ENCODE results near the gene FIP1L1.
"Not testable (repeated sequence)": the region's sequence is repeated elsewhere in the genome, so short reads cannot be mapped to it uniquely, and the experiment has no call there.

Gene FIP1L1

GRCh38 chr4:53376900-53377299 is 541 bp upstream of the FIP1L1 start:
- no peak for DNase-seq (ENCODE audit: low read depth in 2 of 2)

DNA sequence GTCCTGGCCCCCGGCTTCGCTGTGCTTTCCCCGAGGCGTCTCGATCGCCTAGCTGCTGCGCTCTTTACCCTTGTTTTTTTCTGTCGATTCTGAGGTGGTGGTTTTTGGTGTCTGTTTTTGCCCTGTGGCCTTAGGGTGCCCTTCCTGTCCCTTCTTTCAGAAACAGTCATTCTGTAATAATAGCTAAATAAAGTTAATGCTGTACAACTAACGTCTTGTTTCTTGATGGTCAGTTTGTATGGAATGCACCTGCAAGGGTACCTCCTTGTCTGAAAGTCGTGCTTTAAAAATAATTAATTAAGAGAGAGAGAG is 686 bp downstream of the FIP1L1 start:
- no peak for DNase-seq (ENCODE audit: low read depth in 2 of 2)

- DNase-seq (ENCODE audit: low read depth in 2 of 2): no peak
Observed at GRCh38 chr4:53380221-53380620, 2.8 kb downstream of the FIP1L1 start.

- DNase-seq (ENCODE audit: low read depth in 2 of 2): not testable (repeated sequence)
Observed at GRCh38 chr4:53409479-53409878, 32.0 kb downstream of the FIP1L1 start.

DNA sequence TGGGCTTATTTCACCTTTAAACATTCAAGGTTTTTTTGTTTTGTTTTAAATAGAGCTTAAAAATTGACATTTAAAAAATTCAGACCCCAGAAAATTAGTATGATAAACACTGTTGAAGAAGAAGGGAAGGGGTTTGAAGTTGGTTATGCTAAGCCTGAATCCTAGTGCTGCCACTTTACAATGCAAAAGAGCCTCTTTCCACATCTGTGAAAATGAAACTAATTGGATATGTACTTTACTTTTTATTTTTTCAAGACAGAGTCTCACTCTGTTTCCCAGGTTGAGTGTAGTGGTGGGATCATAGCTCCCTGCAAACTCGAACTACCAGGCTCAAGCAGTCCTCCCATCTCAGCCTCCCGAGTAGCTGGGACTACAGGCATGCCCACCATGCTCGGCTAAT is 41.8 kb downstream of the FIP1L1 start:
- no peak for DNase-seq (ENCODE audit: low read depth in 2 of 2)

DNA sequence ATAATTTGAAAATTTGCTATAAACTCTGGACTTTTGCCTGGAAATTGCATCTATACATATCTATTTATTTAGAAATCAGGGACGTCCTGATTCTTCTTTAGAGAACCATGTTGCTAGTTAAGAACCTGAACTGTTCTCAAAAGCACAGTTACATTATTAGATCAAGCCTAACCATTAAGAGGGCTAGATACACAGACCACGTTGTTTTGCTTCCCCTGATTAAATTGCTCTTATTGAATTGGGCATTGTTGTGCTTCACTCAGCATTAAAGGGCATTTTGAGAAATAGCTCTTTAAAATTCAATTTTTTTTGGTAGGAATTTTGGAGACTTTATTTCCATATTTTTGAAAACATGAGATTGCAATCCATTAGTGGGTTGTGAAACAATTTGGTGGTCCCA is 44.4 kb downstream of the FIP1L1 start:
- DNase-seq (ENCODE audit: low read depth in 2 of 2): no peak

GRCh38 chr4:53422367-53422766 is 44.9 kb downstream of the FIP1L1 start:
- DNase-seq (ENCODE audit: low read depth in 2 of 2): no peak

DNA sequence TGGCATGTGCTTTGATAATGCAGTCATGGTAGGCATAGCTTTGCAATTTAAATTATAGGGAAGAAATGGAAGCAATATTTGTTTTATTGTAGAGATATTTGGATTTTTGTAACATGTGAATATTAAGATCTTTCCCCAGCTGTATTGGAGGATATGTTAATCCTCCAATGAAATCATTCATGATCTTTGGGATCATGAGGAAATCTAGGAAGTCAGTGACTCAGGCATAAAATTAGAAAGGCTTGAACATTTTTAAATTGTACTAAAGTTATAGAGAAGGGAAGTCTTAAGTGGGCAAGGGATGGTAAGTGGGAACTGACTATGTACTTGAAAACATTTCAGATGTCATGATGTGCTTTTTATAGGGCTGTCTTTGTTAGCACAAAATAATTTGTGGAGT is 46.8 kb downstream of the FIP1L1 start:
- DNase-seq (ENCODE audit: low read depth in 2 of 2): no peak

DNA sequence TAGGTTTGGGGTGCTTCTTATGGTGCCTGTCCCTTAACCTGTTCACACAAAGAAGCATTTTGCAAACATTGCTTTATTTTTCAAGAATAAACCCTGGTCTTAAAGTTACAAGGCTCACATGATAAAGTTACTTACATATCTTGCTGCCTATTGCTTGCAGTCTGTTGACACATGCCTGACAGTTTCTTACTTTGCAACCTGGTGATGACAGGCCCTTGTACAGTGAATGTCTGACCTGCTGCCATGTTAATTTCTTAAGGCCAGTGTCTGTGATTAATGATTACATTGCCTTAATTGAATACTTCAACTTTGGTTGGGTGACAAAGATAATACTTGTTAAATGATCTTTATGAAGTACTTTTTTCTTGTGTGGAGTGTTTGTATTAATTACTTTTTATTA is 49.9 kb downstream of the FIP1L1 start:
- no peak for DNase-seq (ENCODE audit: low read depth in 2 of 2)

DNA sequence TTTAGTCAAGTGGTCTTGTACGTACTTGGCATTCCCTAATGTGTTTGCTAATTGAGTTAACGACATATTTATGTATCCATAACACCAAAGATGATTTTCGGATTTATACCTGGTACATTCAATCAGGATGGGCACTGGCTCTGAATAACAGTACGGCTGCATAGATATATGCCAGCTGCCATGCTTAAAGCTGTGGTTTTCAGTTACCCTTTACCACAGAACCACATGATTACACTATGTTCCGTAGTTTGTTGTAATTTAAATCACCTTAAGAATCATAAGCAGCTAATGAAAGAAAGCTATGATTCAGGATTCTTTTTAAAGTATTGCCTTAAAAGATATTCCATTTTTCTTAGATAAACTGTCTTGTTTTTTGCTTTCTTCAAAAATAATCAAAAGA is 53.6 kb downstream of the FIP1L1 start:
- DNase-seq (ENCODE audit: low read depth in 2 of 2): no peak

GRCh38 chr4:53432528-53433424 is 55.3 kb downstream of the FIP1L1 start:
- DNase-seq (ENCODE audit: low read depth in 2 of 2): no peak

GRCh38 chr4:53436251-53436650 is 58.8 kb downstream of the FIP1L1 start:
- DNase-seq (ENCODE audit: low read depth in 2 of 2): no peak

DNA sequence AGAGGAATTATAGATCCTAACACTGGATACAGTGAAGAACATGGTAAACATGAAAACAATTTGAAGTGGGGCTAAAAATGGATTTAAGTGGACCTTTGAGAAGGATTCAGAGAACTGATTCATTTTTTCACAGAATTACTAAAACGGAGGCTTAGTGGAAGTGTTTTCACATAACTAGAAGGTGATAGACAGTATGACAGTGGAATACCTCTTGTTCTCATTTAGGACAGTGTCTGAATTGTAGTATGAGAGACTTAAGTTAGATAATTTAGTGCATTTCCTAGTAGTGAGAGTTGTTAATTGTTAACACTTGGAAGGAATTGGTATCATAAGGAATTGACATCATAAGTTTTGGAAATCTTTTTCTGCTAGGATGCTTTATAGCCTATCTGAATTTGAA is 64.1 kb downstream of the FIP1L1 start:
- DNase-seq (ENCODE audit: low read depth in 2 of 2): no peak

DNA sequence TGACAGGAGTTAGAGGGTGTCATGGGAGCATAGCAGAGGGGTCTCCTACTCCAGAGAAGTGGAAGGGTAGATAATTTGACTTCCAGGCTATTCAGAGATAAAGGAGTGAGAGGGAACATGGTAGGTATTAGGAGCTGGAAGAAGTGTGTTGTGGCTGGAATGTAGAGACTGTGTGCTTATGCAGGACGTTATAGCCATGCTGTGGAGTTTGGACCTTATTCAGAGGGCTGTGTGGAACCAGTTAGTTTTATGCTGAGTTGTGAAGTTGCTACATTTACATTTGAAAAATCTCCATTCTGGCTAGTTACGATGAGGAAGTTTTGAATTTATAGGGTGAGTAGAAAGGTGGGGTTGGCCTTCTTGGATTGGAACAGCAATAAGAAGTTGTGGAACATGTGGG is 67.5 kb downstream of the FIP1L1 start:
- DNase-seq (ENCODE audit: low read depth in 2 of 2): no peak

DNA sequence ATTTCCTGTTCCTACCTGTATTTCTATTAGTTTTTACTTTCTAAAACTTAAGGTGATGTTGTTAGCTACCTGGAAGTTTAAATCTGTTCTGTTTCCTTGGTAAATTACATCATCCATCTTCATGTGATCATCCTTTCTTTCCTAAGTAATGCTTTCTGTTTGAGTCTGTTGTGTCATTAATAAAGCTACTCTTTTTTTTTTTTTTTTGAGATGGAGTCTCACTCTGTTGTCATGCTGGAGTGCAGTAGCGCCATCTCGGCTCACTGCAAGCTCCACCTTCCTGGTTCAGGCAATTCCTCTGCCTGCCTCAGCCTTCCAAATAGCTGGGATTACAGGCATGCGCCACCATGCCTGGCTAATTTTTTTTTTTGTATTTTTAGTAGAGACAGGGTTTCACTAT is 73.3 kb downstream of the FIP1L1 start:
- no peak for DNase-seq (ENCODE audit: low read depth in 2 of 2)

- DNase-seq (ENCODE audit: low read depth in 2 of 2): no peak
Observed at GRCh38 chr4:53453385-53453784, 75.9 kb downstream of the FIP1L1 start.

GRCh38 chr4:53455766-53456165 is 78.3 kb downstream of the FIP1L1 start:
- no peak for DNase-seq (ENCODE audit: low read depth in 2 of 2)

DNA sequence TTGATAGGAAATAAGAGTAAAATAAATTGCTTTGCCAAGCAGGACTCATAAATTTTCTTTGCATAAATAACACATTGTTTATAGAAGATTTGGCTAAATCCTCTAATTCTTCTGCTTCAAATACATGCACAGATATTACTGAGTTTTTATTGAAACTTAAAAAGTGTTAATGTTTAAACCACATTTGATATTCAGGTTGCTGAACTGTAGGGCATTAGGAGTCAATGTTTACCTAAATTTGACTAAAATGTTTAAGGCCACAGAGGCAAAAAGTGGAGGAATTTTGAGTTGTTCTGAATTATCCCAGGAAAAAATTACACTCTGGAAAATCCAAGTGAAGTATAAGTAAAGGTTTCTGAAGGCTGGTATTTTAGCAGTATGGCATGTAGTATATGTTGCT is 78.7 kb downstream of the FIP1L1 start:
- no peak for DNase-seq (ENCODE audit: low read depth in 2 of 2)

GRCh38 chr4:53459548-53459947 is 82.1 kb downstream of the FIP1L1 start:
- DNase-seq (ENCODE audit: low read depth in 2 of 2): no peak

- no peak for DNase-seq (ENCODE audit: low read depth in 2 of 2)
Observed at GRCh38 chr4:53461244-53461643, 83.8 kb downstream of the FIP1L1 start.

GRCh38 chr4:53463340-53463739 is 85.9 kb downstream of the FIP1L1 start:
- no peak for DNase-seq (ENCODE audit: low read depth in 2 of 2)

GRCh38 chr4:53465281-53465680 is 87.8 kb downstream of the FIP1L1 start:
- DNase-seq (ENCODE audit: low read depth in 2 of 2): no peak

DNA sequence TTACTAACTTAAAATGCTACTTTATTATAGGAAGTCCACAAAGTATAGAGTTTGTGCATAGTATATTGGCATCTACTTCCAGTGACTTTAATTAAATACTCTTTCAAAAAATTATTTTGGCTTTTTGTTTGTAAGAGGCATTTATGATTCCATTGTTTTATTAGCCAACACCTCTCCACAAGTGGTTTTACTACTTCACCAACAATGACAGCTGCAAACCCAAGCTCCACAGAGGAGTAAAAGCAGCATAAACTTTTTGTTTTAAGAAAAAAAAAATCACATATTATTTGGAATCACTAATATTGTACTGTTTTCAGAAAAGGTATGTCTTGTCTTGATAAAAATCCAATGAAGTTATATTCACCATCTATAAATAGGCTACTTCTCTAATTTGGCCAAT is 88.5 kb downstream of the FIP1L1 start:
- DNase-seq (ENCODE audit: low read depth in 2 of 2): no peak

- not testable (repeated sequence) for DNase-seq (ENCODE audit: low read depth in 2 of 2)
Observed at GRCh38 chr4:53466576-53466975, 89.1 kb downstream of the FIP1L1 start.
